Measurements from ENCODE around the gene DDTL.
"Not testable (repeated sequence)": the region's sequence is repeated elsewhere in the genome, so short reads cannot be mapped to it uniquely, and the experiment has no call there.

DDTL gene

GRCh38 chr22:23966568-23966967 is at the start of gene DDTL:
DDTL (plus strand) TSS chr22:23966888; CDS start chr22:23966915, 27 bp downstream.
- not testable (repeated sequence) for DNase-seq

GRCh38 chr22:23920267-23920611 is 46.4 kb upstream of the DDTL start:
- not testable (repeated sequence) for DNase-seq

- not testable (repeated sequence) for DNase-seq
Observed at GRCh38 chr22:23921586-23922201, 45.0 kb upstream of the DDTL start.

- no peak for DNase-seq
Observed at GRCh38 chr22:23922921-23923320, 43.8 kb upstream of the DDTL start.

GRCh38 chr22:23925020-23925606 is 41.6 kb upstream of the DDTL start:
- DNase-seq, result no peak

GRCh38 chr22:23926561-23926960 is 40.1 kb upstream of the DDTL start:
- DNase-seq, result no peak

GRCh38 chr22:23938328-23939016 is 28.2 kb upstream of the DDTL start:
- no peak for DNase-seq

- no peak for DNase-seq
Observed at GRCh38 chr22:23939017-23939357, 27.7 kb upstream of the DDTL start.

GRCh38 chr22:23940166-23940565 is 26.5 kb upstream of the DDTL start:
- DNase-seq, result not testable (repeated sequence)

- DNase-seq, result not testable (repeated sequence)
Observed at GRCh38 chr22:23947391-23947790, 19.3 kb upstream of the DDTL start.

GRCh38 chr22:23949764-23950163 is 16.9 kb upstream of the DDTL start:
- not testable (repeated sequence) for DNase-seq

- DNase-seq, result peak; percentile 3
Observed at GRCh38 chr22:23951383-23951782, 15.3 kb upstream of the DDTL start.

- not testable (repeated sequence) for DNase-seq
Observed at GRCh38 chr22:23952794-23953405, 13.8 kb upstream of the DDTL start.

- not testable (repeated sequence) for DNase-seq
Observed at GRCh38 chr22:23953485-23953884, 13.2 kb upstream of the DDTL start.

GRCh38 chr22:23954193-23954990 is 12.3 kb upstream of the DDTL start:
- not testable (repeated sequence) for DNase-seq

- not testable (repeated sequence) for DNase-seq
Observed at GRCh38 chr22:23954991-23955305, 11.7 kb upstream of the DDTL start.

- DNase-seq, result not testable (repeated sequence)
Observed at GRCh38 chr22:23955886-23956285, 10.8 kb upstream of the DDTL start.

GRCh38 chr22:23956301-23956900 is 10.3 kb upstream of the DDTL start:
- DNase-seq, result peak; percentile 68

GRCh38 chr22:23961084-23961771 is 5.5 kb upstream of the DDTL start, which contains the start of gene GSTT2B:
GSTT2B (minus strand) TSS chr22:23961195; CDS start chr22:23961131, 64 bp downstream.
- not testable (repeated sequence) for DNase-seq

- DNase-seq, result not testable (repeated sequence)
Observed at GRCh38 chr22:23966094-23966493, 594 bp upstream of the DDTL start.

GRCh38 chr22:23969071-23969470 is 2.4 kb downstream of the DDTL start:
- DNase-seq, result no peak

- DNase-seq, result no peak
Observed at GRCh38 chr22:23970201-23970641, 3.5 kb downstream of the DDTL start.
